HG03175 (cell line): ENCODE results near the gene UPF3A.
"Not testable (repeated sequence)": the region's sequence is repeated elsewhere in the genome, so short reads cannot be mapped to it uniquely, and the experiment has no call there.

Experiments used
- ATAC-seq: cut with Tn5 transposase; IDR thresholded peaks from one replicate; pipeline ENCODE4 v1.9.1; 2021; ENCODE audit warnings: mild to moderate bottlenecking, moderate library complexity; ENCODE audit not compliant: unreplicated experiment

UPF3A gene

DNA sequence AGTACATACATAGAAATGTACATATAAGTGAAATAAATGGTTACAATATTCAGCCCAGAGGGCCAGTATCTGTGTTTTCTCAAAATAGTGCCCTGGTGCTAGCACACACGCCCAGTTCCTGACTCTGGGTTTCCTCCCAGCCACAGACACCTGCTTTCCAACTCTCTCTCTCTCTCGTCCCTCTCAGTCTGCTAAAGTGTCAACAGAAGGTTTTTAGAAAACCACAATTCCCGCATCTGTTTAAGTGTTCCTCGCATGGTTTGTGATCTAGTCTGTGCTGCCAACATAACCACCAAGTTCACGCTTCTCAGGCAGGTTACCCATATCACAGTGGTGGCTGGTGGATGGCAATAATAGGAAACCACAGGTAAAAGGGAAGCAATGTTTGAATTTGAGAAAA, 17.8 kb upstream of the UPF3A start:
- ATAC-seq, result no peak

DNA sequence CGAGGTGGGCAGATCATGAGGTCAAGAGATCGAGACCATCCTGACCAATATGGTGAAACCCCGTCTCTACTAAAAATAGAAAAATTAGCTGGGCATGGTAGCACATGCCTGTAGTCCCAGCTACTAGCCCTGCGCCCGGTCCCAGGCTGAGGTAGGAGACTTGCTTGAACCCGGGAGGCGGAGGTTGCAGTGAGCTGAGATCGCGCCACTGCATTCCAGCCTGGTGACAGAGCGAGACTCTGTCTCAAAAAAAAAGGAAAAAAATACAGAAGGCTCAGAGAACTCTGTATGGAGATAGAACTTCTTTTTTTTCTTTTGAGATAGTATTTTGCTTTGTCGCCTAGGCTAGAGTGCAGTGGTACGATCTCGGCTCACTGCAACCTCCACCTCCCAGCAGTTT, 17.1 kb upstream of the UPF3A start:
- not testable (repeated sequence) for ATAC-seq

DNA sequence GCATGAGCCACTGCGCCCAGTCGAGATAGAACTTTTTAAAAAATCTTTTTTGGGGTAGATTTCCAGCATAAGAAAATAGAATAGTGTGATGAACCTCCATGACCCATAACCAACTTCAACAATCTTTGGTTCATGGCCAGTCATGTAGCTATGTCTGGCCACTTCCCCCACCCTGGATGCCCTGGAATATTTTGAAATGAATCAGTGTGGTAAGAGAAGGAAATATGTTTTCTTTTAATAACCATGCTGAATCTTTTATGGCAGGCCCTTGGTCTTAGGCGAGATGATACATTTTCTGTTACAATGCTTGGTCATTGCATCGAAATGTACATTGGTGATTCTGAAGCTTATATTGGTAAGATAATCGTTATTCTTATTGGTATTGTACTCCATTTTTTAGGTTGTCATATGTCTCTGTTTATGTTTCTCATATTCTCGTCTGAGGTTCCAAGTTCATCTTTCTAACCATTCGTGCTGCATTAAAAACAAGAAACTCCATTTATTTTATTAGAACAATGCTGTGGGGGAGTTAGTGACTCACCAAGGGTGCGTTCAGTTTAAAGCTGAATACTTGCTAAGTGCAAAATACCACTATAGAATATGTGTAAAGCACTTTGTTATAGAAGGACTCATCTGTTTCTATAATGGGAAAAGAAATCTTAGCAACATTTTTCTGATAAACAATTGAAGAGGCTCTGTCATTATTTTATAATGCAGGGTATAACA, 16.4 kb upstream of the UPF3A start:
- no peak for ATAC-seq

DNA sequence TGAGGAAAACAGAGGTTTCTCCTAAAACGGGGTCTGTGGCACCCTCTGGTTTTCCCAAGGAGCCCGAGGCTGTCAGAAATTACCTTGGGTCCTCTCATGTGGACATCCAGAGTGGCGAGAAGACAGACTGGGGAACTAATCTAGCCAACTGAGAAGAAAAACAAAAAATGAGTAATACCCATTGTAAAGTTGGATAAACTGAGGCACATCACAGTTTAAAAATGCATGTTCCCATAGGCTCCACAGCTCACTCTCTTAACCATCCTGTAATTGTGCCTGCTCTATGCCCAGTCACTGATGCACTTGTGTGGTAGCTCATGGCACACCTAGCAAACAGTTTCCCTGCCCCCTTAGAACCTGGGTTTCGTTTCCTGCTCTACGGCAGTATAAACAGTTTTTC, 15.2 kb upstream of the UPF3A start:
- no peak for ATAC-seq

DNA sequence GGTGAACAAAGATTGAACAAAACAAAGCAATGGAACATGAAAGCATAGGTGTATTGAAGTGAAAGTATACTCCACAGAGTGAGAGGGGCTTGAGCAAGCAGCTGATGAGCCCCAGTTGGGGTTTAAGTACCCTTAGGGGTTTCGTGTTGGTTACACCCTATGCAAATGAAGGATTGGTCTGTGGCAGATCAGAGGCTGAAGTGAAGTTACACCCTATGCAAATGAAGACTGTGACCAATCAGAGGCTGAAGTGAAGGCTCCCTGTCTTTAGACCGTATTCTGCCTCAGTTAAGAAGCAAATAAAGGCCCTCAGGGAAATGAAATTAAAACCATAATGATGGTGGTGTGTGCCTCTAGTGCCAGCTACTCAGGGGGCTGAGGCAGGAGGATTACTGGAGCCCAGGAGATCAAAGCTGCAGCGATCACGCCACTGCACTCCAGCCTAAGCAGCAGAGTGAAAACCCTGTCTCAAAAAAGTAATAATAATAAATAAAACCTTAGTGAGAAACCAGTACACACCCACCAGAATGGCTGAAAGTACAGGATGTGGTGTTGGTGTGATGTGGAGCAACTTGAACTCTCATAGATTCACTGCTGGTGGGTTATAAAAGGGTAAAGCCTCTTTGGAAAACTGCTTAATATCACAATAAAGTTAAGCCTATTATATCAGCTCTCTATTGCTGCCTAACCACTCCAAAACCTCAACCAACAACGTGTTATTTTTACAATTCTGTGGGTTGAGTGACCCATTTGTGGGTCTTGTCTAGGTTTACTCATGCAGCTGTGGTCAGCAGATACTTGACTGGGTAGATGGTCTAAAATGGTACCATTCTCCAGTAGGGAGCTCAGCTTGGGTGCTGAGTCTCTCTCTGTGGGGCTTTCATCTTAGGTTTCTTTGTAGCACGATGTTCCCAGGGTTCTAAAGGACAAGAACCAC, 12.8 kb upstream of the UPF3A start:
- no peak for ATAC-seq

DNA sequence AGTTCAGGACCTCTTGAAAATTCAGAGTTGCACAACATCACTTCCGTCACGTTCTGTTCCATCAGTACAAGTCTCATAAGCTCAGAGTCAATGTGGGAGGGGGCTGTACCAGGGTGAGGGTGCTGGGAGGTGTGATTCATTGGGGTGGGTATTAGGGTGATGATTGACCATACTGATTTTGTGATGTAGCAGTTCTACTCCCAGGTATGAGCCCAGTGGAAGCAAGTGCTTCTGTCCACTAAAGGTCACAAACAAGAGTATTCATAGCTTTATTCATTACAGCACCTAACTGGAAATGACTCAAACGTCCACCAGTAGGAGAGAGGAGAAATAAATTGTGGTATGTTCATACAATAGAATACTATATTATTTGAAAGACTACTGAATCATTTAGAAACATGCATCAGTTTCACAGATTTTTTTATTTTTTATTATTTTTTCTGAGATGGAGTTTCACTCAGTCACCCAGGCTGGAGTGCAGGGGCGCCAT, 12.1 kb upstream of the UPF3A start:
- no peak for ATAC-seq

DNA sequence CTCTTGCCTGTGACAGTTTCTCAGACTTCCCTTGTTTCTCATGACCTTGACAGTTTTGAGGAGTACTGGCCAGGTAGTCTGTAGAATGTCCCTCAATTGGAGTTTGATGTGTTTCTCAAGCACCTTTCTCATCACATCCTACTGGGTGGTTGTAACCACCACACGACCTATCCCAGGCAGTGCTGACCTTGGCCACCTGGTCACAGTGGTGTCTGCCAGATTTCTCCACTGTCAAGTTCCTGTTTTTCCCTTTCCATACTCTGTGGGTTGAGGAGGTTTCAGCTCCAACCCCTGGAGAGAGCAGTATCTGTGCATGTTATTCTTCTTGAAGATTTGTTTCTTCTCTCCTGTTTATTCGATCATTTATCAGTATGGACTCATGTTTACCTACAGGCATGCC, 8.4 kb upstream of the UPF3A start:
- no peak for ATAC-seq

DNA sequence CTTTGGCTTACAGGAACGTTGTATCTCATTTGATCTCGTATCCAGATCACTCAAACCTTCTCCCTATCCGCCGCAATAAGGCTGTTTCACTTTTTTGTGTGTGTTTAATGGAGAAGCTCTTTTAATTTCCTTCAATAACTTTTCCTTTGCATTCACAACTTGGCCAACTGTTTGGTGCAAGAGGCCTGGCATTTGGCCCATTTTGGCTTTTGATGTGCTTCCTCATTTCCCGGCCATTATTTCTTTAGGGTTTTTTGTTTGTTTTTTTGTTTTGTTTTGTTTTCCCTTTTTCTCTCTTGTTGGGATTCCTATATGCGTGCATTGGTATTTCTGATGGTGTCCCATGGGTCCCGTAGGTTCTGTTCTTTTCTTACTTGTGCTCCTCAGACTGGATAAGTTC, 6.1 kb upstream of the UPF3A start:
- ATAC-seq, result no peak

DNA sequence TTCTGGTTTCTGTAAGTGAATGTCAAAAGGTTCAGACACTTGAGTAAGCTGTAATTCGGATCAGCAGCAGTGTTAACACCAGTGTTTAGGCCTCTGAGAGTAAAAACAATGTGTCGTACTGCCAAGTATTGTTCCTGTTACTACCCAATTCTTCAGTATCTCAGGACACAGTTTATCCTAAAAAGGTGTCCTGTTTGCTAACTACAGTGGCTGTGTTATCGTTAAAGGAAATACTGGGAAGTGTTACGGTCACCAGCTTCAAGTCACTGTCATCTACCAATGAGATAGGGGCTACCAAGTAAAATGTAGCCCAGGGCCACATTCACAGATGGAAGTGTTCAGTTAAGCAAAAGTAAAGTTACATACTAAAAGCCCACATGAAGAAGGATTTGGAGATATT, 2.3 kb upstream of the UPF3A start:
- no peak for ATAC-seq

DNA sequence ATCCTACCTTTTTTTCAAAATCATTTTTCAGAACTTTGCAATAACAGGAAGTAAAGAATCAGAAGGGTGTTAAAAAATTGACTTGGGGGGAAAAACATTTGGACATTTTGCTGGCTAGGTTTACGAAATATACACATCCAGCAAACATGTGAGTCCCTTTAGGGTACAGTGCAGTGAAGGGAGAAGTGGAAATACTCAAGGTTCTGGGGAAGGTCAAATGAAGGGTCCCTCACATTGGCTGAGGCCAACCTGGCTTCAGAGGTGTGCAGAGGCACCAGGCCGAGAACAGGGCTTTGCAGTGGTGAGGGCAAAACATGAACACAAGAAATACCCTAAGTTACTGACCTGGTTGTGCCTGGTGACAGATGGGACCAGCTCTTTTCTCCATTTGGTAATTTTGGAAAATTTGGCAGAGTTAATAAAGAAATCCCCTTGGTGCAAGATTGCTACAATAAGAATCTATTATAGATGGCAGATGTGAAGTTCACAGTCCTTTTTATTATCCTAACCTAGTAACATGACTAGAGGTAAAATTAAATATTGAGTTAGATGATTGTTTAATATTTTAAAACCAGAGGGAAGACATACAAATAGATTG, 1.5 kb upstream of the UPF3A start:
- no peak for ATAC-seq

DNA sequence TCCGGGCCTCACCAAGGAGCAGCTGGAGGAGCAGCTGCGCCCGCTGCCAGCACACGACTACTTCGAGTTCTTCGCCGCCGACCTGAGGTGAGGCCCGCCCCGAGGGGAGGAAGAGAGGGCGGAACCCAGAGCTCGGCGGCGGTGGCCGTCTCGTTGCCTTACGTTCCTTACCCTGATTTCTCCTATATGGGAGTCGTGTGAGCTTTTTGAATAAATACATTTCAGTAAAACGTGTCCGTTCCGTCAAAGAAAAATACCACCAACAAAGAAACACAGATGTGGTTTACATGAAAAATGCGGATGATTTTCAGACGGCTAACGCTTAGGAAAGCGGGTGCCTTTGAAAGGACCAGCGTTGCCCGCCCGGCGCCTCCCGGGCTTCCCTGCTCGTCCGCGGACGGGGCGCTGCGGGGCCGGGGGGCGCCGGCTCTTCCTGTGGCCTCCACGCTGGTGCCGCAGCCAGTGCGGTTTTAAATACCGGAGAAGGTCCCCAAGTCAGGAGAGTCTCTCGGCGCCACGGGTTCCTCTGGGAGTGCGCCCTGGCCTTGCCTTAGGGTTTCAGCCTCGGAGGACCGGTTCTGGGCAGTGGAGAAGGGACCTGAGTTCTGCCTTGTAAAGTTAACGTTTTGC, 755 bp downstream of the UPF3A start:
- ATAC-seq, result peak; percentile 43

DNA sequence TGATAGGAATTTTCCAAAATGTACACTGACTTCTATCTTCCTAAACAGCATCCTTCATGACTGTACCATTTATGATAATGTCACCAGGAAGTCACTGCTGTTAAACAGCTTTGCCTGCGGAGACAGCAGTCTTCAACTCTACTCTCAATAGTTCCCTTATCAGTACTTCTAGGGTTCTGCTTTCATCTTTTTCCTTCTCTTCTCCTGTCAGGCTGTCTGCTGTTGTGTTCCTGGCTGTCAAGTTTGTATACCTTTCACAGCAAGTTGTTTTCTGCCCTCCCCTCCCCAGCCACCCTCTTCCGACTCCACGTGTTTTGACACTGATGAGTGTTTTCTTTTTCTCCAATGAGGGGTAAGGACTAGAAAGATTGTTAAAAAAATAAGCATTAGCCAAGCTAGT, 2.2 kb downstream of the UPF3A start:
- ATAC-seq, result no peak

DNA sequence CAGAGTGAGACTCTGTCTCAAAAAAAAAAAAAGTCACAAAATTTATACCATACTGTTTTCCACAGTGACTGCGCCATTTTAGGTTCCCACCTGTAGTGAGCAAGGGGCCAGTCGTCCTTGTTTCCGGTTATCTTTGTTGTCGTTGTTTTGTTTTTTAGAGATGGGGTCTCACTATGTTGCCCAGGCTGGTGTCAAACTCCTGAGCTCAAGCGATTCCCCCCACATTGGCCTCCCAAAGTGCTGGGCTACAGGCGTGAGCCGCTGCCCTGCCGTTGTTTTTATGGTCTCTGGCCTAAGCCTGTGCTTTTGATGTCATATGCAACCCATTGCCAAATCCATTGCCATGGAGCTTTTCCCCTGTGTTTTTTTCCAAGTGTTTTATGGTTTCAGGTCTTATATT, 3.3 kb downstream of the UPF3A start:
- ATAC-seq, result no peak

DNA sequence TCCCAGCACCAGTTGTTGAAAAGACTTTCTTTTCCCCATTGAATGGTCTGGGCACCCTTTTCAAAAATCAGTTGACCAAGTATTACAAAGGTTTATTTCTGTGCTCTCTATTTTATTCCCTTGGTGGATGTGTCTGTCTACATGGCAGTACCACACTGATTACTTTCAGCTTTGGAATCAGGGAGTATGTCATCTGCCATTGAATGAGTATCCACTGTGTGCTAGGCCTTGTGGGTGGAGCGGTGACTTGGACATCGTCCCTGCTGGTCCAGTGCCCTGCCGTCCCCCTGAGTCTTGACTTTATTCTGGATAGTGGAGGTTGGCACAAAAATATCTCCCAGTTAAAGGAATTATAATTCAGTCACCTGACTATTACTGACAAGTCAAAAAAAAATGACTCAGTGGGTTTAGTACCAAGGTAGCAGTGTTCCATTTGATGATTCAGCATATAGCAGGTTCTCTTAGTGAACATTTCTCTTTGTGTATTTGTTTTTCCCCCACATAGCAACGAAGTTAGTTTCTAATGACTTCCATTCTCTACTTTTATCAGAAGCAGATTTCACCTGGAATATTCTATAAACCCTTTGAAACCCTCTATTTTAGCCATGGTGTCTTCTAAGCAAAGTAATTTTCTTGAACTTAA, 3.9 kb downstream of the UPF3A start:
- no peak for ATAC-seq

DNA sequence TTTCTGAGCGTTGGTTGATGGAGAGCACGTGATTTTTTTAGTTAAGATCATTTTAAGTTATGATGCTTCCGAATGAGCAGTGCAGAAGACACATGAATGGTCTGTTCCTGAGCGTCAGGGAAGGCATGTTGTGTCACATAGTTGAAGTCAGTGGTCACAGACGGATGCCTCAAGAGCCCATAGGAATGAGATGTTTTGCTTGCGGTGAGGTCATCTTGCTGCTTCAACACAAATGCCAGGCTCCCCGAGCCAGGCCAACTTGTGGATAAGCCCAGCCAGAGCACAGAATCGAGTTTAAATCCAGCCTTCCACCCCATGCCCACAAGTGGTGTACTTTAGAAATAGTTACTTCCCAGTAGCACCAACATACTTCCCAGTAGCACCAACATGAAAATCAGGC, 5.4 kb downstream of the UPF3A start:
- ATAC-seq, result no peak

DNA sequence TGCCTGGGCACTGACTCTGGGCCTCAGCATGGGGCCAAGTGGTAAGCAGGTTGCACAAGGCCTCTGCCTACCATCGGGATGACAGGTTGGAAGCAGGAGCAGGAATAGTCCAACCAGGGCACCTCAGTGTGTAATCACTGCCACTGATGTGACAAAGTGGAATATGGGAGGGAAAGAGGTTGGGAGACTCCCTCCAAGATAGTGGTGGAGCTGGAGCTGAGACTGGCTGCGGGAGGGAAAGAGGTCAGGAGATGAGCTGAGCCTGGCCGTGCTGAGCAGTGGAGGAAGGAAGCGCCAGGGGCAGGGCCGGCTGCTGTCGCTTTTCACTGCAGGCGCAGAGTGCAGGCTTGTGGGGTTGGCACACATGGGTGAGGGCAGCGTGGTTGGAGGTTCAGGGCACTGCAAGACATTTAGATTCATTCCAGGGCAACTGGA, 6.8 kb downstream of the UPF3A start:
- ATAC-seq, result no peak

DNA sequence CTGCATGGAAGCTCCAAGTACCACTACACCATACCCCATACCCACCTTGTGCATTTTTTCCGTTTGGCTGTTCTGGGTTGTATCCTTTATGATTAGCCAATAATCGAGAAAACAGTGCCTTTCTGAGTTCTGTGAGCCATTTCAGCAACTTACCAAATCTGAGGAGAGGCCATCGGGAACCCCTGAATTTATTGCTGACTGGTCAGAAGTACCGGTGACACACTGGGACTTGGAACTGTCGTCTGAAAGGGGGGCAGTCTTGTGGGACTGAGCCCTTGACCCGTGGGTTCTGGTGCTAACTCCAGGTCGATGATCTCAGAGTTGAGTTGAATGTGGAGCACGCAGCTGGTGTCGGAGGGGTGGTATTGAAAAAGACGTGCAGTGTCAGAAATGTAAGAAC, 15.0 kb downstream of the UPF3A start:
- no peak for ATAC-seq

DNA sequence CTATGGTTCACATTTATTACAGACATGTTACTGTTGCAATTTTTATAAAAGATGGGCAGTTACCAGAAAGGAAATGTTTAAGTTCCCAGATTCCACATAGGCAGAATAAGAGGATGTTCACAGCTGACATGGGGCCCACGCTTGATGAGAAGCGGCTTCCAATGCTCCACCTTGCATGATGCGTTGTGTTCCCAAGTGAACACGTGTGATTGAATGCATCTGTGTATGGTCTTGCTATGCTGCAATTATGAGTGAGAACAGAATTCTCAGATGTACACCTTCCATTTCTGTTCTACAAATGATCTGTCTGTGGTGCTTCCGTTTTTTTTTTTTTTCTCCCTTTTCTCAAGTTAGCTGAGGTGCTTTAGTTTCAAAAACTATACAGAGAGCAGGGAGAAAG, 15.5 kb downstream of the UPF3A start:
- ATAC-seq, result no peak

DNA sequence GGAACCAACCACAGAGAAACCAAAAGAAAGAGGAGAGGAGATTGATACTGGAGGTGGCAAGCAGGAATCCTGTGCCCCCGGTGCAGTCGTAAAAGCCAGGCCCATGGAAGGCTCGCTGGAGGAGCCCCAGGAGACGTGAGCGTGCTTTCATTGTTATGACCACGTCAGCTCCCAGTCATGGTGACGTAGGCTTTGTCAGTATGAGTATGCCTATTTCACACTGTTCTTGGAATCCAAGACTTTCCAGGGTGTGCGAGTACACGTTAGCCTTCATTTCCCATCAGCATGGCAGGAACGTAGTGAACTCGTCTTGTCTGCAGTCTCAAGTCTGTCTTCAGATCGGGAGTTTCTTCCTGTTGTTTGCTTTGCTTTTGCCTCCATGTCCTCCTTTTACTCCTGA, 17.5 kb downstream of the UPF3A start:
- no peak for ATAC-seq

DNA sequence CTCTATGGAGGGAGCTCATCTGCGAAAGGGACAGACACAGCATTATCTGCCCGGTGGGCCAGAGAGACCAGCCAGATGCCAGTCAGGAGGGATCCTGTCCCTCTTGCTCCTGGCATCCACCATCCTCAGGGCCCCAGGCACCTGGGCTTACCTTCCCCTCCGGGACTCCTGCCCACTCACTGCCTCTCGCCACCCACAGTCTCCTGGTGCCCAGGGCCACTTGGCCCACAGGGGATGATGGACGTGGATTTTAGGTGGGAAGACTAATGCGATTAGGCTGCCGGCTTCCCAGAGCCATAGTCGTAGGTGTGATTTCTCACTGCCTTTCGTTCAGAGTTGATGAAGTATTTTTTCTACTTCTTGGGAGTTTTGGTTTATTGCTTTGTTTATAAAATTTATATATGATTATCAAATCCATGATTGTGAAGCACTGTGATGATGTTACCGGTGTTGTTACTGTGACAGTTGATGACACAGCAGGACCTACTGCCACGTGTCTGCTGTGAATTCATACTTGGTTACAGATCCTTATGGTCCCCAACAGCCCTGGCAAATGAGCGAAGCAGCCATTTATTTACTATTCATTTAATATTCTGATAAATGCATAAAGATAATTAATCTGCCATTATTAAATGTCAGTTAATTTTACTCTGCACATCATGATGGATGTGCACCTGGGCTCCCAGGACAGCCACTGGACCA, 18.4 kb downstream of the UPF3A start:
- no peak for ATAC-seq
